HG03064 (cell line): Measurements from ENCODE around the gene STC2.

Source experiments
- ATAC-seq: cut with Tn5 transposase; IDR thresholded peaks from one replicate; pipeline ENCODE4 v1.9.1; 2021; ENCODE audit warnings: low read depth; ENCODE audit not compliant: unreplicated experiment

The STC2 gene

GRCh38 chr5:173314166-173314952 lies 13.9 kb downstream of the STC2 start:
- no peak for ATAC-seq

- ATAC-seq, result no peak
Observed at GRCh38 chr5:173313351-173313801, 14.8 kb downstream of the STC2 start.

GRCh38 chr5:173312821-173313220 lies 15.4 kb downstream of the STC2 start:
- ATAC-seq, result no peak

- ATAC-seq, result no peak
Observed at GRCh38 chr5:173311818-173312585, 16.2 kb downstream of the STC2 start.

- ATAC-seq, result no peak
Observed at GRCh38 chr5:173310861-173311785, 17.1 kb downstream of the STC2 start.

- ATAC-seq, result no peak
Observed at GRCh38 chr5:173310218-173310769, 17.9 kb downstream of the STC2 start.

- no peak for ATAC-seq
Observed at GRCh38 chr5:173309731-173310130, 18.5 kb downstream of the STC2 start.

GRCh38 chr5:173308226-173308625 lies 20.0 kb downstream of the STC2 start:
- no peak for ATAC-seq

- ATAC-seq, result no peak
Observed at GRCh38 chr5:173307695-173308094, 20.5 kb downstream of the STC2 start.

- ATAC-seq, result no peak
Observed at GRCh38 chr5:173306695-173307094, 21.5 kb downstream of the STC2 start.

GRCh38 chr5:173304591-173304988 lies 23.6 kb downstream of the STC2 start:
- ATAC-seq, result no peak

- ATAC-seq, result no peak
Observed at GRCh38 chr5:173303878-173304590, 24.2 kb downstream of the STC2 start.

GRCh38 chr5:173302546-173303155 lies 25.6 kb downstream of the STC2 start:
- ATAC-seq, result no peak

- no peak for ATAC-seq
Observed at GRCh38 chr5:173301695-173302545, 26.3 kb downstream of the STC2 start.

- ATAC-seq, result no peak
Observed at GRCh38 chr5:173300389-173301047, 27.7 kb downstream of the STC2 start.

GRCh38 chr5:173299820-173300219 lies 28.4 kb downstream of the STC2 start:
- no peak for ATAC-seq

- no peak for ATAC-seq
Observed at GRCh38 chr5:173298213-173298926, 29.8 kb downstream of the STC2 start.
